Muscle layer of duodenum (tissue), 2 donors: ENCODE measurements around the gene DHX57.
"Not testable (repeated sequence)": the region's sequence is repeated elsewhere in the genome, so short reads cannot be mapped to it uniquely, and the experiment has no call there.

Experiments
- H3K27ac ChIP-seq: one replicate; pipeline ENCODE4 v1.7.0; 2013; ENCODE audit warnings: mild to moderate bottlenecking, low read length
- H3K27me3 ChIP-seq: one replicate; pipeline ENCODE4 v1.7.0; 2013; ENCODE audit warnings: low read depth, mild to moderate bottlenecking, control low read depth, low read length
- H3K36me3 ChIP-seq, 2 donors: one replicate each; pipeline ENCODE4 v1.7.0; 2013; ENCODE audit warnings: low read length in 2 of 2, control low read depth in 1 of 2, mild to moderate bottlenecking in 1 of 2; ENCODE audit not compliant: insufficient read depth in 2 of 2, control insufficient read depth in 1 of 2
- H3K4me1 ChIP-seq, 2 donors: one replicate each; pipeline ENCODE4 v1.7.0; 2013; ENCODE audit warnings: low read length in 2 of 2, mild to moderate bottlenecking in 2 of 2, control low read depth in 1 of 2, moderate library complexity in 1 of 2; ENCODE audit not compliant: insufficient read depth in 2 of 2, control insufficient read depth in 1 of 2
- H3K4me3 ChIP-seq, 2 donors: one replicate each; pipeline ENCODE4 v1.7.0; 2013; ENCODE audit warnings: low read length in 2 of 2, low read depth in 1 of 2, mild to moderate bottlenecking in 1 of 2
- H3K9me3 ChIP-seq, 2 donors: one replicate each; pipeline ENCODE4 v1.7.0; 2013; ENCODE audit warnings: low read length in 2 of 2, control low read depth in 1 of 2, mild to moderate bottlenecking in 1 of 2; ENCODE audit not compliant: control insufficient read depth in 1 of 2
- donor health status: healthy.

Gene DHX57

GRCh38 chr2:38794235-38794946 lies 81.3 kb downstream of the DHX57 start:
- Histone ChIP-seq H3K9me3 (no peaks in the 10 kb centered on the region), H3K27ac (no peak overlapping the region), H3K27me3 (no peaks in the 10 kb centered on the region), H3K36me3 (peaks cover 0 to 5% of the 10 kb centered on the region in 2 donors), H3K4me1 (no peaks in the 10 kb centered on the region), H3K4me3 (no peak overlapping the region)

GRCh38 chr2:38793511-38793910 lies 82.2 kb downstream of the DHX57 start:
- H3K36me3 ChIP-seq = no peaks in the 10 kb centered on the region
- no peaks in the 10 kb centered on the region for H3K27me3 ChIP-seq
- no peaks in the 10 kb centered on the region for H3K4me1 ChIP-seq
- H3K27ac ChIP-seq = no peak overlapping the region
- no peaks in the 10 kb centered on the region for H3K9me3 ChIP-seq
- no peak overlapping the region for H3K4me3 ChIP-seq

- Histone ChIP-seq H3K4me1 (no peaks in the 10 kb centered on the region), H3K9me3 (no peaks in the 10 kb centered on the region), H3K36me3 (no peaks in the 10 kb centered on the region), H3K27me3 (no peaks in the 10 kb centered on the region), H3K4me3 (no peak overlapping the region), H3K27ac (no peak overlapping the region)
These were observed 83.0 kb downstream of the DHX57 start for GRCh38 chr2:38792751-38793150.

DNA sequence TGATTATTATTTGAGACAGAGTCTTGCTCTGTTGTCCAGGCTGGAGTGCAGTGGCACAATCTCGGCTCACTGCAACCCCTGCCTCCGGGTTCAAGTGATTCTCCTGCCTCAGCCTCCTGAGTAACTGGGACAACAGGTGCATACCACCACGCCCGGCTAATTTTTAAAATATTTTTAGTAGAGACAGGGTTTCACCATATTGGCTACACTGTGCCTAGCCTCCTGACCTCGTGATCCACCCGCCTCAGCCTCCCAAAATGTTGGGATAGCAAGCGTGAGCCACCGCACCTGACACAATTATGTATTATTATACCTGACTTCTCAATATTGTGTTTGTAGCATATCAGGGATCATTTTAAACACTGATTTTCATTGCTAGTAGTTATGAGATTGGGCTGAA lies 83.4 kb downstream of the DHX57 start:
- H3K9me3 ChIP-seq, H3K36me3 ChIP-seq, H3K27ac ChIP-seq, H3K4me3 ChIP-seq, H3K27me3 ChIP-seq, H3K4me1 ChIP-seq: not testable (repeated sequence)

GRCh38 chr2:38791744-38792143 lies 84.0 kb downstream of the DHX57 start:
- Histone ChIP-seq H3K4me1 (no peaks in the 10 kb centered on the region), H3K4me3 (no peak overlapping the region), H3K27me3 (no peaks in the 10 kb centered on the region), H3K36me3 (no peaks in the 10 kb centered on the region), H3K9me3 (no peaks in the 10 kb centered on the region), H3K27ac (no peak overlapping the region)

GRCh38 chr2:38789691-38790090 lies 86.0 kb downstream of the DHX57 start:
- no peak overlapping the region for H3K27ac ChIP-seq
- H3K9me3 ChIP-seq = no peaks in the 10 kb centered on the region
- H3K4me1 ChIP-seq = no peaks in the 10 kb centered on the region
- H3K36me3 ChIP-seq = no peaks in the 10 kb centered on the region
- no peaks in the 10 kb centered on the region for H3K27me3 ChIP-seq
- H3K4me3 ChIP-seq = no peak overlapping the region

DNA sequence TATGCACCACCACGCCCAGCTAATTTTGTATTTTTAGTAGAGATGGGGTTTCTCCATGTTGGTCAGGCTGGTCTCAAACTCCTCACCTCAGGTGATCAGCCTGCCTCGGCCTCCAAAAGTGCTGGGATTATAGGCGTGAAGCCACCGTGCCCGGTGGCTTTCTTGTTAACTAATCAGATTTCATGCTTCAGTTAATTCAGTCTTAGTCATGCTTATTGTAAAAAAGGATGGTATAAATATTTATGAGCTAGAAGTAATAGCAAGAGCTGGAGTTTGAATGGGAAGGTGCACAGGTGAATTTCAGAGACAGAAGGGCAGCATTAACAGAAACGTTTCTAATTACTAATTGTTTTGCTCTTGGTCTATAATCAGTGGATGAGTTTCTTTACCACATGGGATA lies 87.4 kb downstream of the DHX57 start:
- Histone ChIP-seq H3K36me3 (no peaks in the 10 kb centered on the region), H3K27me3 (no peaks in the 10 kb centered on the region), H3K4me1 (no peaks in the 10 kb centered on the region), H3K27ac (no peak overlapping the region), H3K4me3 (no peak overlapping the region), H3K9me3 (no peaks in the 10 kb centered on the region)

- no peak overlapping the region for H3K4me3 ChIP-seq
- no peak overlapping the region for H3K27ac ChIP-seq
- H3K4me1 ChIP-seq = peaks cover 0 to 6% of the 10 kb centered on the region in 2 donors
- H3K9me3 ChIP-seq = no peaks in the 10 kb centered on the region
- H3K27me3 ChIP-seq = no peaks in the 10 kb centered on the region
- H3K36me3 ChIP-seq = peaks cover 8 to 10% of the 10 kb centered on the region in 2 donors
These were observed 92.1 kb downstream of the DHX57 start for GRCh38 chr2:38783586-38783985.

GRCh38 chr2:38778687-38779082 lies 97.0 kb downstream of the DHX57 start:
- Histone ChIP-seq H3K36me3 (peaks cover 8 to 10% of the 10 kb centered on the region in 2 donors), H3K9me3 (no peaks in the 10 kb centered on the region), H3K4me1 (peaks cover 0 to 8% of the 10 kb centered on the region in 2 donors), H3K27me3 (no peaks in the 10 kb centered on the region), H3K27ac (peak overlapping the region; percentile 89), H3K4me3 (peak overlapping the region; percentile 95 to 97)

DNA sequence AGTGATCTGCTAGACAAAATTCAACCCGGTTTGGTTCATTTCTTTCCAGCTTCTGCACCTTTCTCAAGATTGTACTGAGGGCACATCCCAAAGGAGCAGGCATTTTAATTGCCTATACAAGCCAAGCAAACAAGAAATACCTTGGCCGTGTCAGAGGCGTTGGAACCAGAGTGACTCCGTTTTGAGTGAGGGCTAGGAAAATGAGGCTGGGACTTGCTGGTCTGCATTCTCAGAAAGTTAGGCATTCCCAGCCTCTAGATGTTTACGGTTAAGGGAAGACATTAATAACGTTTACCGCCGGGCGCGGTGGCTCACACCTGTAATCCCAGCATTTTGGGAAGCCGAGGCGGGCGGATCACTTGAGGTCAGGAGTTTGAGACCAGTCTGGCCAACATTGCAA lies 99.2 kb downstream of the DHX57 start:
- Histone ChIP-seq H3K27me3 (no peaks in the 10 kb centered on the region), H3K27ac (no peak overlapping the region), H3K9me3 (no peaks in the 10 kb centered on the region), H3K36me3 (peaks cover 4% of the 10 kb centered on the region in 2 donors), H3K4me3 (no peak overlapping the region), H3K4me1 (peaks cover 0 to 8% of the 10 kb centered on the region in 2 donors)

- no peaks in the 10 kb centered on the region for H3K36me3 ChIP-seq
- H3K4me3 ChIP-seq = no peak overlapping the region
- peaks cover 0 to 8% of the 10 kb centered on the region in 2 donors for H3K4me1 ChIP-seq
- no peaks in the 10 kb centered on the region for H3K27me3 ChIP-seq
- no peaks in the 10 kb centered on the region for H3K9me3 ChIP-seq
- no peak overlapping the region for H3K27ac ChIP-seq
These were observed 99.9 kb downstream of the DHX57 start for GRCh38 chr2:38775921-38776225.
